ENCODE results near the gene RAD51B.

GRCh38 chr14:68686724-68687123 lies 867.1 kb downstream of the RAD51B start:
- TF ChIP-seq, protein P1, sequence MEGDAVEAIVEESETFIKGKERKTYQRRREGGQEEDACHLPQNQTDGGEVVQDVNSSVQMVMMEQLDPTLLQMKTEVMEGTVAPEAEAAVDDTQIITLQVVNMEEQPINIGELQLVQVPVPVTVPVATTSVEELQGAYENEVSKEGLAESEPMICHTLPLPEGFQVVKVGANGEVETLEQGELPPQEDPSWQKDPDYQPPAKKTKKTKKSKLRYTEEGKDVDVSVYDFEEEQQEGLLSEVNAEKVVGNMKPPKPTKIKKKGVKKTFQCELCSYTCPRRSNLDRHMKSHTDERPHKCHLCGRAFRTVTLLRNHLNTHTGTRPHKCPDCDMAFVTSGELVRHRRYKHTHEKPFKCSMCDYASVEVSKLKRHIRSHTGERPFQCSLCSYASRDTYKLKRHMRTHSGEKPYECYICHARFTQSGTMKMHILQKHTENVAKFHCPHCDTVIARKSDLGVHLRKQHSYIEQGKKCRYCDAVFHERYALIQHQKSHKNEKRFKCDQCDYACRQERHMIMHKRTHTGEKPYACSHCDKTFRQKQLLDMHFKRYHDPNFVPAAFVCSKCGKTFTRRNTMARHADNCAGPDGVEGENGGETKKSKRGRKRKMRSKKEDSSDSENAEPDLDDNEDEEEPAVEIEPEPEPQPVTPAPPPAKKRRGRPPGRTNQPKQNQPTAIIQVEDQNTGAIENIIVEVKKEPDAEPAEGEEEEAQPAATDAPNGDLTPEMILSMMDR (conservative IDR thresholded peaks at IDR 0.05; ENCODE audit: low read depth, low read length), result no peak
- TF ChIP-seq EZH2 (IDR thresholded peaks at IDR 0.05; ENCODE audit: low read length, unreplicated experiment), result no peak

All from PC-3 (cell line).